NCI-H2196 (cell line): ENCODE measurements around the gene UCP2.

Experiments
- DNase-seq: peaks from one replicate; lab custom pipeline; 2025; ENCODE audit not compliant: unreplicated experiment; lab: John Stamatoyannopoulos, UW

UCP2 gene

GRCh38 chr11:73972620-73973449, 9.8 kb downstream of the UCP2 start:
- no peak for DNase-seq

GRCh38 chr11:73972187-73972586, 10.5 kb downstream of the UCP2 start:
- no peak for DNase-seq

GRCh38 chr11:73971175-73971719, 11.4 kb downstream of the UCP2 start:
- no peak for DNase-seq

DNA sequence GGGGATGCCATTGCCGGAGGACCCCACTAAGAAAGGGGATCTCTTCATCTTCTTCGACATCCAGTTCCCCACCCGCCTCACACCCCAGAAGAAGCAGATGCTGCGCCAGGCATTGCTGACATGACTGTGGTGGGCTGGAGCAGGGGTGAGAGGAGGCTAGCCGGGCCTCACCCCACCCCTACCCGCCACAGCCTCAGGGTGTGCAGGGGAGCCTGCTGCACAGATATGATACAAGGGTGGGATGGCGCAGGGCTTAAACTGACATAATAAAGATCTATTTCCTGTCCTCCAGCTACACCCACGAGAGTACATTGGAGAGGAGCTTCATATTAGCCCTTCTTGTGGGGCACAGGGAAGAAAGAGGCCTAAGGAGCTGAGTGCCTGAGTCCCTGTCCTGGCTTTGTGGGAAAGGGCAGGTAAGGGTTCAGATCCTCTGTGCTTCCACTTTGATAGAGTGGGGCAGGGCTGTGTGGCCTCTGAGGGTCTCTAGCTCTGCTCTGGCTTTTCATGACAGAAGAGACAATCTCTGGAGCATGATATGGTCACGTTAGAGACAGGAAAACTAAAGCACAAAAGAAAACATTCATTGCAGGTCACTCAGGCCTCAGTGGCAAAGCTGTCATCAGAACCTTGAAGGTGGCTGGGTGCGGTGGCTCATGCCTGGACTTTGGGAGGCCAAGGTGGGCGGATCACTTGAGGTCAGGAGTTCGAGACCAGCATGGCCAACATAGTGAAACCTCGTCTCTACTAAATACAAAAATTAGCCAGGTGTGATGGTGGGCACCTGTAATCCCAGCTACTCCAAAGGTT, 12.4 kb downstream of the UCP2 start:
- no peak for DNase-seq

DNA sequence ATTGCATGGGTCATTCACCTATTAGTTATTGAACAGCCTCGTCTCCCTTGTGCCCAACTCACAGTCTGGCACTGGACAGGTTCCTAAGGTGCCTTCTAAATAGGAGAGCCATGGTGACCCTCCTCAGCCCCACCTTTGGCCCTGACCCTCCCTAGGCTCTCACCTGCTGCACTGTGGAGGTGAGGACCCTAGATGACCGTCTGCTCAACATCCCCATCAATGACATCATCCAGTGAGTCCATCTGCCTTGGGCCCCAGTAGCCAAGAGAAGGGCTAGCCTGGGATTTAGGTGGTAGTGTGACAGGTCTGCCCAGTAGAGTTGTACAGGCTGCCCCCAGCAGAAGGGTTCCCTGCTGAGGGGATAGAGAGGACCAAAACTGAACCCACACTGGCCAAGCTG, 13.6 kb downstream of the UCP2 start:
- no peak for DNase-seq

GRCh38 chr11:73968356-73968966, 14.2 kb downstream of the UCP2 start:
- no peak for DNase-seq

- no peak for DNase-seq
These were observed 16.9 kb downstream of the UCP2 start for GRCh38 chr11:73965764-73966121.

DNA sequence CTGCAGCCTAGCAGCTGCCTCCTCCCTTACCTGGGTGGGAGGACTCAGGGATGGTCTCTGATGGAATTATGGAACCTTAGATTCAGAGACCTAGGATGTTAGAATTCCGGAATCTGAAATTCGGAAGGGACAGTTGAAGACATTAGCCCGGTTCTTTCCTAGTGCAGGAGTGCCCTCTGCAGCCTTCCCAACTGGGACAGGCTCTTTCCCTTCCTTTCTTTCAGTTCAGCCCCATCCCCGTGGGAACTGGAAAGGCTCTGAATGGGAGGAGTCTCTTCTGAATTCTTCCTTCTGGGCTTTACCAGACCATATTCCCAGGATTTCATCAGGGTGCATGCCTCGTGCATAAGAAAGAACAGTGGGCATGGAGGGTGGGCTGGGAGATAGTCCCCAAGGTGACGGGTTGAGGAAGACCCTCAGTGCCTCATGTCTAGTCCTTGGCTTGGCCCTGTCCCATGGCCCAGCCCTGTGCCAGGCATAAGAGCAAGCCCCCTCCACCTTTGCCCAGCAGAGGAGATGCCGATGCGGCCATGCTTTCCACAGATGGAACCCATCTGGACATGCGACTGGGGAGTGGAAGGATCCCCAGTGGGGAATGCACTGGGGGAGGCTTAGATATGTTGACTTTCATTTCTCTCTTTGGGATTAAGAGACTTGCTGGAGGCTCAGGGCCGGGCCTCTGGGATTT, 17.4 kb downstream of the UCP2 start:
- DNase-seq = no peak

DNA sequence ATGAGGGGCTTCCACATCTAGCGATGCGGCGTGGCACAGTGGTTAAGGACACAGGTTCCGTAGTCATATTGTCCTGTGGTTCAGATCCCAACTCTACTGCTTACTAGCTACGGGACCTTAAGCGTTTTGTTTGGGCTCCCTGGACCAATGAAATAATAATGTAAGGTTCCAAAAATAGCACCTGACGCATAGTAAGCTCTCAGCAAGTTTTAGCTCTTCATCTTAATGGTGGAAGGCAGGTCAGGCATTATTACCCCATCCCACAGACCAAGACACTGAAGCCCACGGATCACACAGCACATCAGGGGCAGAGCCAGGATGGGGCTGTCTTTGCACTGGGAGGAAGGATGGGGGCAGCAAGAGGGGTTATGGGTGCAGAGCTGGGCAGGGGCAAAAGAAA, 18.8 kb downstream of the UCP2 start:
- no peak for DNase-seq

GRCh38 chr11:73962101-73962705, 20.4 kb downstream of the UCP2 start:
- no peak for DNase-seq

GRCh38 chr11:73961321-73961720, 21.3 kb downstream of the UCP2 start:
- no peak for DNase-seq

DNA sequence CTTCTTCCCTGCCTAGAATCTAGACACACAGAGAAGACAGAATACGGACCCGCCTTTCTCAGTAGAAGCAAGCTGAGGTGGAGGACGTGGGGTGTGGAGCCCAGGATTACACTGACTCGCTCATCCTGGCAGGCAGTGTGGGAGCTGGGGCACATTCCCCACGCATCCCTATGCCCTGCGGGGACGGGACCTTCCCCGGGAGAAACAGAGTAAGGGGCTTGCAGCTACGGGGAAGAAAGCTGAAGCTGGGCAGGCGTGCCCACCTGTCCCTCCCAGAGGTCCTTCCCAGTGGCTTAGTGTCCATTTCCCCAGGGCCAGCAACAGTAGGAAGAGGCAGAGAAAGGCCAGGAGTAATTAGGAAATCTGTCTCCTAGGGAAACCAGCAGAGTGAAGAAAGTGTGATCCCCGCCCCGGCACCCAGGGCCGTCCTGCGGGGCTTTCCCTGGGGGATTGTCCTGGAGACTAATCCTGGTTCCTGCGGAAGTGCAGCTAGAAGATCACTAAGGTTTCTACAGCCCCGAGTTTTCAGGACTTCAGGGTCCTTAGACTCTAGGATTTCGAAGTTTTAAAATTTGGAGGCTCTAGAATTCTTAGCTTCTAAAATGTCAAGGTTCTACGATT, 24.0 kb downstream of the UCP2 start:
- no peak for DNase-seq

DNA sequence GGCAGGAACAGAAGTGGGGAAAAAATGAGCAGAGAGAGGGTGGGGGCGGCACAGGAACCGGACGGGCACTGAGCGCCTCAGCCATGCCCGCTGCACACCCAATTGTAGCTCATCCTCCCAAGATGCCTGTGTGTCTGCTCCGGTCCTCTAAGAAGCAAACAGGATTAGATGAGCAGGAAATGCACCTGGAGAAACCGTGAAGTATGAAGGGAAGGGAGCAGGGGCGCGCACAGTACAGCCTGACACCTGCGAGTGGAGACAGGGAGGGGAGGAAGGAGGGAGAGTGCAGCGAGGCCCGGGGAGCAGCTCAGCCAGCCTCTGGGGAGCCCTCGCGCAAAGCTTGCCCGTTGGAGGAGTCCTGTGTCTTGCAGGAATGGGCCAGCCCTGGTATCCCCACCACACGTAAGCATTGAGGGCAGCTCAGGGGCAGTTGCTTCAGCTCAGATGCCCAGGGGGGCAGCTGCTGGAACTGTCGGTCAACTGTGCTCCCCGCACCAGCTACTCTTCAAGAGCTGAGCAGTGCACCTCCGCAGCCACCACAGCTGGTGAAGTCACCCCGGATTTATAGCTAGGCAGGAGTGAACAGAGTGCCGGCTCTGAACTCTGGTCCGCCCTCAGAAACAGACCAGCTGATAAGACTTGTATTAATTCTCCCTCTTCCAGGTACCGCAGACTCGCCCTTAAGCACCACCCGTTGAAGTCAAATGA, 24.8 kb downstream of the UCP2 start:
- DNase-seq = no peak

GRCh38 chr11:73956876-73957653, 25.6 kb downstream of the UCP2 start:
- no peak for DNase-seq

DNA sequence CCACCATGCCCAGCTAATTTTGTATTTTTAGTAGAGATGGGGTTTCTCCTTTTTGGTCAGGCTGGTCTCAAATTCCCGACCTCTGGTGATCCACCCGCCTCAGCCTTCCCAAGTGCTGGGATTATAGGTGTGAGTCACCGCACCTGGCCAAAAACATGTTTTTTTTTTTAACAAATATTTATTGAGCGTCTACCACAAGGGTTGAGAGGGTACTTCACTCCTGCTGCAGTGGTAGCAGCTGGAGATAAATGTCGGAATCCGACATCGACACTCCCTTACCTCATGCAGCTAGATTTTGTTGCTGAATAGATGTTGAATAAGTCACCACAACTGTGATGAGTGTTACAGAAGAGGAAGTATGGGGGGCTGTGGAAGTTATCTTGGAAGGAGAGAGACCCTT, 30.8 kb downstream of the UCP2 start:
- DNase-seq = peak; percentile 65

GRCh38 chr11:73950869-73951710, 31.6 kb downstream of the UCP2 start, which contains the start of gene DNAJB13:
DNAJB13 (plus strand) TSS chr11:73951026; CDS start chr11:73951070, 44 bp downstream.
- peak; percentile 85 for DNase-seq

- no peak for DNase-seq
These were observed 32.7 kb downstream of the UCP2 start for GRCh38 chr11:73949912-73950311.

- no peak for DNase-seq
These were observed 33.4 kb downstream of the UCP2 start for GRCh38 chr11:73949246-73949645.
